Neural progenitor cell (in vitro differentiated cells): ENCODE results near the gene CCDC141. TPM values are rescaled to one million over a fixed set of nuclear protein-coding genes. Genes with fewer than 3 reads are reported as not detected.
A peak's percentile ranks its signal among the peaks of the same experiment; 100 is the strongest.
"Not testable (repeated sequence)": the region's sequence is repeated elsewhere in the genome, so short reads cannot be mapped to it uniquely, and the experiment has no call there.

ENCODE experiments used
- DNase-seq: peaks from one replicate; pipeline ENCODE4 v3.0.0-alpha.2; 2016; ENCODE audit warnings: low spot score
- H2AFZ ChIP-seq: fragments of 200-600 bp; sonication (generic); replicated peaks from 2 replicates; pipeline ENCODE4 v1.6.1; 2016; ENCODE audit warnings: antibody characterized with exemption
- H3F3A ChIP-seq: fragments of 200-600 bp; sonication (generic); 2 replicates; pipeline ENCODE4 v1.6.1; 2016; ENCODE audit warnings: antibody characterized with exemption, low read depth
- H3K27ac ChIP-seq: fragments of 200-600 bp; sonication (generic); 2 replicates; pipeline ENCODE4 v1.5.1; 2016; ENCODE audit warnings: mild to moderate bottlenecking
- H3K27me3 ChIP-seq: fragments of 200-600 bp; sonication (generic); 2 replicates; pipeline ENCODE4 v1.6.1; 2016; ENCODE audit warnings: mild to moderate bottlenecking, moderate library complexity
- H3K36me3 ChIP-seq: fragments of 200-600 bp; sonication (generic); 2 replicates; pipeline ENCODE4 v1.5.1; 2016
- H3K4me1 ChIP-seq: fragments of 200-600 bp; sonication (generic); 2 replicates; pipeline ENCODE4 v1.6.1; 2016; ENCODE audit warnings: mixed run types
- H3K4me2 ChIP-seq: fragments of 200-600 bp; sonication (generic); 2 replicates; pipeline ENCODE4 v1.6.1; 2016
- H3K4me3 ChIP-seq: fragments of 200-600 bp; sonication (generic); 2 replicates; pipeline ENCODE4 v1.5.1; 2016
- H3K79me2 ChIP-seq: fragments of 200-600 bp; sonication (generic); 2 replicates; pipeline ENCODE4 v1.6.1; 2016; ENCODE audit warnings: low read depth
- H3K9ac ChIP-seq: fragments of 200-600 bp; sonication (generic); 2 replicates; pipeline ENCODE4 v1.6.1; 2016
- H3K9me3 ChIP-seq: fragments of 200-600 bp; sonication (generic); 2 replicates; pipeline ENCODE4 v1.5.1; 2016; ENCODE audit warnings: low read depth
- H4K20me1 ChIP-seq: fragments of 200-600 bp; sonication (generic); 2 replicates; pipeline ENCODE4 v1.6.1; 2016; ENCODE audit warnings: low read depth
- H3K27ac Mint-ChIP-seq: 3 replicates; pipeline ENCODE4 v1.8.0; 2021; ENCODE audit warnings: mixed read lengths
- H3K27me3 Mint-ChIP-seq: 2 replicates; pipeline ENCODE4 v1.8.0; 2022; ENCODE audit warnings: low read depth, mild to moderate bottlenecking, inconsistent platforms, moderate library complexity, mixed read lengths; ENCODE audit not compliant: insufficient read depth
- H3K36me3 Mint-ChIP-seq: 3 replicates; pipeline ENCODE4 v1.8.0; 2021; ENCODE audit warnings: mixed read lengths
- H3K4me1 Mint-ChIP-seq: 3 replicates; pipeline ENCODE4 v1.8.0; 2021; ENCODE audit warnings: mixed read lengths
- H3K4me3 Mint-ChIP-seq: 3 replicates; pipeline ENCODE4 v1.8.0; 2021; ENCODE audit warnings: mild to moderate bottlenecking, moderate library complexity, mixed read lengths
- H3K9me3 Mint-ChIP-seq: 3 replicates; pipeline ENCODE4 v1.8.0; 2020; ENCODE audit warnings: mixed read lengths
- EZH2 ChIP-seq: fragments of 200-600 bp; sonication (generic); IDR thresholded peaks from 2 replicates; pipeline ENCODE4 v1.6.1; 2017; ENCODE audit warnings: antibody characterized with exemption, mild to moderate bottlenecking, moderate library complexity
- EZH2phosphoT487 ChIP-seq: fragments of 200-600 bp; sonication (generic); IDR thresholded peaks from 2 replicates; pipeline ENCODE4 v1.6.1; 2017; ENCODE audit warnings: antibody characterized with exemption
- total RNA-seq: library from RNA; depleted of rRNA; stranded (reverse); fragments of >200 nt; gene quantifications from 2 replicates; pipeline ENCODE4 v1.2.3, GENCODE V29; 2015; ENCODE audit warnings: low replicate concordance
- TF ChIP-seq, protein P1 (sequence below): fragments of 200-600 bp; sonication (generic); IDR thresholded peaks from 2 replicates; pipeline ENCODE4 v1.5.1; 2017; ENCODE audit warnings: antibody characterized with exemption, mild to moderate bottlenecking

CCDC141 gene
- total RNA-seq, 1 donor from 2014 or later = 1.8 TPM

GRCh38 chr2:179057737-179058136, 7.8 kb upstream of the CCDC141 start:
- TF ChIP-seq EZH2 (no peak), EZH2phosphoT487 (no peak)
- TF ChIP-seq, protein P1, sequence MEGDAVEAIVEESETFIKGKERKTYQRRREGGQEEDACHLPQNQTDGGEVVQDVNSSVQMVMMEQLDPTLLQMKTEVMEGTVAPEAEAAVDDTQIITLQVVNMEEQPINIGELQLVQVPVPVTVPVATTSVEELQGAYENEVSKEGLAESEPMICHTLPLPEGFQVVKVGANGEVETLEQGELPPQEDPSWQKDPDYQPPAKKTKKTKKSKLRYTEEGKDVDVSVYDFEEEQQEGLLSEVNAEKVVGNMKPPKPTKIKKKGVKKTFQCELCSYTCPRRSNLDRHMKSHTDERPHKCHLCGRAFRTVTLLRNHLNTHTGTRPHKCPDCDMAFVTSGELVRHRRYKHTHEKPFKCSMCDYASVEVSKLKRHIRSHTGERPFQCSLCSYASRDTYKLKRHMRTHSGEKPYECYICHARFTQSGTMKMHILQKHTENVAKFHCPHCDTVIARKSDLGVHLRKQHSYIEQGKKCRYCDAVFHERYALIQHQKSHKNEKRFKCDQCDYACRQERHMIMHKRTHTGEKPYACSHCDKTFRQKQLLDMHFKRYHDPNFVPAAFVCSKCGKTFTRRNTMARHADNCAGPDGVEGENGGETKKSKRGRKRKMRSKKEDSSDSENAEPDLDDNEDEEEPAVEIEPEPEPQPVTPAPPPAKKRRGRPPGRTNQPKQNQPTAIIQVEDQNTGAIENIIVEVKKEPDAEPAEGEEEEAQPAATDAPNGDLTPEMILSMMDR = no peak
- H3K27ac ChIP-seq = peak overlapping the region; percentile 99

DNA sequence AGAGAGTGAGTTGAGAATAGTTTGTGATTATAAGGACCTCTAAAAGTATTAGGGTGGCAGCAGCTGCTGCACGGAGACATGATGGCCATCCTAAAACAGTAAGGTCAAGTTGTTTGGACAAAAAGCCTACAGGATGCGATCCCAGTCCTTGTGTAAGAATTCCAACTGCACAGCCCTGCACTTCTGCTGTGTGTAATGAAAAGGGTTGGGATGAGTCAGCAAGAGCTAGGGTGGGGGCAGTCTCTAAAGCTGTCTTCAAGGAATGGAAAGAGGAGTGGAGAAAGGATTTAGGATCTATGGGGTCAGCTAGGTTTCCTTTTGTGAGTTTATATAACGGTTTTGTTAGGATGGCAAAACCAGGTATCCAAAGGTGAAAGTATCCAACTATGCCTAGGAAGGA, 3.6 kb upstream of the CCDC141 start:
- not testable (repeated sequence) for H3K27me3 Mint-ChIP-seq, H3K27me3 ChIP-seq, H3K4me2 ChIP-seq, H3K4me3 ChIP-seq, H3K36me3 Mint-ChIP-seq, H3K9ac ChIP-seq, H2AFZ ChIP-seq, H3K27ac ChIP-seq, H3K79me2 ChIP-seq, H3K4me3 Mint-ChIP-seq, DNase-seq, H3K9me3 ChIP-seq, H3K27ac Mint-ChIP-seq, H4K20me1 ChIP-seq, H3K9me3 Mint-ChIP-seq, H3K36me3 ChIP-seq
- H3K4me1 Mint-ChIP-seq = peaks cover 35% of the 10 kb centered on the region
- Histone ChIP-seq H3K4me1 (peaks cover 64% of the 10 kb centered on the region), H3F3A (peaks cover 33% of the 10 kb centered on the region)

More at GRCh38 chr2:179057737-179058136, 7.8 kb upstream of the CCDC141 start:
- Mint-ChIP-seq H3K9me3 (no peaks in the 10 kb centered on the region), H3K36me3 (no peaks in the 10 kb centered on the region), H3K27me3 (peaks cover 7% of the 10 kb centered on the region), H3K4me1 (peaks cover 21% of the 10 kb centered on the region), H3K27ac (peak overlapping the region; percentile 62), H3K4me3 (no peak overlapping the region)
- Histone ChIP-seq H3K9ac (peak overlapping the region; percentile 15), H3K9me3 (no peaks in the 10 kb centered on the region), H3K4me2 (peak overlapping the region; percentile 63), H3K36me3 (no peaks in the 10 kb centered on the region), H3K4me3 (peak overlapping the region; percentile 21), H3K27me3 (no peaks in the 10 kb centered on the region), H3K4me1 (peaks cover 44% of the 10 kb centered on the region), H4K20me1 (no peaks in the 10 kb centered on the region), H3K79me2 (no peaks in the 10 kb centered on the region), H3F3A (peaks cover 42% of the 10 kb centered on the region), H2AFZ (no peak overlapping the region)
- peak; percentile 69 for DNase-seq

GRCh38 chr2:179051250-179051649, 1.3 kb upstream of the CCDC141 start:
- H3K79me2 ChIP-seq = no peaks in the 10 kb centered on the region
- no peaks in the 10 kb centered on the region for H3K9me3 ChIP-seq
- no peak for DNase-seq
- no peak overlapping the region for H3K27ac ChIP-seq
- H3K9ac ChIP-seq = no peak overlapping the region
- no peaks in the 10 kb centered on the region for H3K36me3 ChIP-seq
- Mint-ChIP-seq H3K9me3 (no peaks in the 10 kb centered on the region), H3K27ac (no peak overlapping the region), H3K27me3 (peaks cover 4% of the 10 kb centered on the region), H3K4me1 (peaks cover 24% of the 10 kb centered on the region), H3K36me3 (no peaks in the 10 kb centered on the region), H3K4me3 (peak overlapping the region; percentile 42)
- H4K20me1 ChIP-seq = no peaks in the 10 kb centered on the region
- peaks cover 51% of the 10 kb centered on the region for H3K4me1 ChIP-seq
- peaks cover 12% of the 10 kb centered on the region for H3F3A ChIP-seq
- H2AFZ ChIP-seq = no peak overlapping the region
- no peaks in the 10 kb centered on the region for H3K27me3 ChIP-seq
- no peak for TF ChIP-seq EZH2phosphoT487
- no peak for TF ChIP-seq EZH2
- TF ChIP-seq, protein P1 = no peak
- no peak overlapping the region for H3K4me3 ChIP-seq
- H3K4me2 ChIP-seq = peak overlapping the region; percentile 55

DNA sequence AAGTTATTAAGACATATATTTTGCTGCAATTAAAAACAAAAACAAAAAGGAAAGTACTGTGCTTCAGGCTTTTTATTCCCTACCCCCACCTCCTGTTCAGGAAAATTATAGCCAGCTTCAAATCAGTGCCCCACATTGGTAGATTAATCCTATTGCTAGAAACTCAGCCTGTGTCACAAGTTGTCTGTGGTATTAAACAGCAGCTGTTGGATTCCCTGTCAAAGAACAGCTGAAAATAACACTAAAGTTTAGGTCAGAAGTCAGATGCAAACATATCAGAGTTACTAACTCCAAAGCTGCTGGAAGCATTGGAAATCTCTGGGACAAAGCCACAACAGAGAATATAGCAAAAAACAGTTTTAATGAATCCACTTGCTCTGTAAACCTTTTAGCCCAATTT, 818 bp upstream of the CCDC141 start:
- peaks cover 1% of the 10 kb centered on the region for H3K27me3 Mint-ChIP-seq
- H3F3A ChIP-seq = peaks cover 12% of the 10 kb centered on the region
- no peaks in the 10 kb centered on the region for H3K9me3 Mint-ChIP-seq
- peaks cover 47% of the 10 kb centered on the region for H3K4me1 ChIP-seq
- TF ChIP-seq EZH2phosphoT487 = no peak
- TF ChIP-seq EZH2 = no peak
- TF ChIP-seq, protein P1 = no peak
- DNase-seq = no peak
- H3K27ac ChIP-seq = no peak overlapping the region
- peaks cover 24% of the 10 kb centered on the region for H3K4me1 Mint-ChIP-seq
- no peaks in the 10 kb centered on the region for H3K9me3 ChIP-seq
- H3K4me3 ChIP-seq = no peak overlapping the region
- H3K9ac ChIP-seq = no peak overlapping the region
- H3K4me3 Mint-ChIP-seq = no peak overlapping the region
- H3K36me3 ChIP-seq = no peaks in the 10 kb centered on the region
- no peaks in the 10 kb centered on the region for H4K20me1 ChIP-seq
- peak overlapping the region; percentile 55 for H3K4me2 ChIP-seq
- H2AFZ ChIP-seq = no peak overlapping the region
- H3K36me3 Mint-ChIP-seq = no peaks in the 10 kb centered on the region
- H3K27ac Mint-ChIP-seq = no peak overlapping the region
- no peaks in the 10 kb centered on the region for H3K79me2 ChIP-seq
- H3K27me3 ChIP-seq = no peaks in the 10 kb centered on the region
